C1 segment of cervical spinal cord (tissue), 14 donors: ENCODE data around the gene CDK13.
"Not testable (repeated sequence)": the region's sequence is repeated elsewhere in the genome, so short reads cannot be mapped to it uniquely, and the experiment has no call there.

Experiments used
- DNase-seq, 14 donors: peaks; one replicate each; lab custom pipeline; 2025; lab: John Stamatoyannopoulos, UW

CDK13 gene

GRCh38 chr7:40147371-40148246 is 197.6 kb downstream of the CDK13 start:
- no peak for DNase-seq

- DNase-seq = not testable (repeated sequence)
These were observed 198.2 kb downstream of the CDK13 start for GRCh38 chr7:40148247-40148580.

- no peak for DNase-seq
These were observed 198.6 kb downstream of the CDK13 start for GRCh38 chr7:40148671-40149070.
